Measurements from ENCODE around the gene CYP4X1.
A peak's percentile ranks its signal among the peaks of the same experiment; 100 is the strongest.
"Not testable (repeated sequence)": the region's sequence is repeated elsewhere in the genome, so short reads cannot be mapped to it uniquely, and the experiment has no call there.

CYP4X1 gene

DNA sequence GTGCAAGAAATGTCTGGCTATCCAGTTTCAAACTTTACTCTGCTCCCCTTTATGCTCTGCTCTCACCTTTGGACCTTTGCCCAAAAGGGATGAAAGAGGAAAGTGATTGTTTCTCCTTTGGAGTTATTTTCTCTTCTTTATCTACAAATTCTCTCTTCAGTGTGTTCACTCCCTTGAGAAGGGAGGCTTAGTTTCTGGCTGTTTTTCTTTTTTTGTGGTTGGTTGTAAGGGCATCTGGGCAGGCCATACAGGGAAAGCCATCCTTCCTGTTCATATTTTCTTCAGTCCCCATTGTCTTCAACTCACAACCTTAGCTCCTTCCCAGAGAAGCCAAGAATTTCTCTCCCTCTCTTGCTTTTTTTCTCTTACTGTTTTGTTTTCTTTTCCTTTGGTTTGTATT lies 46.0 kb downstream of the CYP4X1 start:
- DNase-seq, result not testable (repeated sequence)

GRCh38 chr1:47089356-47089755 lies 65.9 kb downstream of the CYP4X1 start:
- DNase-seq, result peak; percentile 10

DNA sequence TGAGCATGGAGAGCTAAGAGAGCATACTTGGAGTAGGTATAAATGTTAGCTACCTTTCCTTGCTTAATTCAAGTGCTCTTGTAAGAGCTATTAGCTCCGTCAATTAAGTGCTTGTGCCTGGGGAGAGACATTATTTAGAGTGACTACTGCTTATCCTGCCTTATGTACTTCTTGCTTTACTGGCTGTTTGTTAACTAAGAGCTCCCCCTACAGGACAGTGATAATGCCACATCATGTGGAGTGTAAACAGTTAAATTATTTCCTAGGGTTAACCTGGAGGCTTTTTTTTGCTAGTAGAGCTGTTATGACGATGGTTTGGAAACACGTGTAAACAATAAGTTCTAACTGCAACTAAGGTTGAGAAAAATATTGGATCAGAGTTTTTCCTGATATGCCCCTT lies 68.0 kb downstream of the CYP4X1 start:
- DNase-seq, result not testable (repeated sequence)
